SK-N-SH treated with all-trans-retinoic acid at 6 μM for 48 hours (cell line): ENCODE data around the gene FHIT.

Experiments
- CSDC2 ChIP-seq: fragments of 250-450 bp; sonication (Bioruptor Pico); IDR thresholded peaks from 2 replicates; pipeline ENCODE4 v1.5.0; 2020; ENCODE audit warnings: mild to moderate bottlenecking, moderate library complexity
- ESRRG ChIP-seq: fragments of 250-450 bp; sonication (Bioruptor Pico); IDR thresholded peaks from 2 replicates; pipeline ENCODE4 v1.6.1; 2021; ENCODE audit warnings: mild to moderate bottlenecking
- ISL1 ChIP-seq: fragments of 250-450 bp; sonication (Bioruptor Pico); IDR thresholded peaks from 2 replicates; pipeline ENCODE4 v2.1.2; 2022; ENCODE audit warnings: mild to moderate bottlenecking, moderate library complexity
- PPARA ChIP-seq: fragments of 250-450 bp; sonication (Bioruptor Pico); IDR thresholded peaks from 2 replicates; pipeline ENCODE4 v1.5.0; 2020; ENCODE audit warnings: mild to moderate bottlenecking, borderline replicate concordance
- SNAI2 ChIP-seq: fragments of 250-450 bp; sonication (Bioruptor Pico); IDR thresholded peaks from 2 replicates; pipeline ENCODE4 v1.5.0; 2020; ENCODE audit warnings: mild to moderate bottlenecking, moderate library complexity
- TOX ChIP-seq: fragments of 250-450 bp; sonication (Bioruptor Pico); IDR thresholded peaks from 2 replicates; pipeline ENCODE4 v1.8.0; 2021; ENCODE audit warnings: mild to moderate bottlenecking, moderate library complexity, borderline replicate concordance
- ZC3H10 ChIP-seq: fragments of 250-450 bp; sonication (Bioruptor Pico); IDR thresholded peaks from 2 replicates; pipeline ENCODE4 v1.5.1; 2021; ENCODE audit warnings: mild to moderate bottlenecking, moderate library complexity
- ZFP30 ChIP-seq: fragments of 450-650 bp; formaldehyde crosslinking; IDR thresholded peaks from 2 replicates; pipeline ENCODE4 v1.5.0; 2022; ENCODE audit warnings: mild to moderate bottlenecking, moderate library complexity
- TF ChIP-seq, protein P1 (sequence below): fragments of 250-450 bp; sonication (Bioruptor Pico); IDR thresholded peaks from 2 replicates; pipeline ENCODE4 v1.5.1; 2021; ENCODE audit warnings: mild to moderate bottlenecking, moderate library complexity
- TF ChIP-seq, protein P2 (sequence below): fragments of 250-450 bp; sonication (Bioruptor Pico); IDR thresholded peaks from 2 replicates; pipeline ENCODE4 v1.8.0; 2020; ENCODE audit warnings: mild to moderate bottlenecking, moderate library complexity, borderline replicate concordance

DNA sequence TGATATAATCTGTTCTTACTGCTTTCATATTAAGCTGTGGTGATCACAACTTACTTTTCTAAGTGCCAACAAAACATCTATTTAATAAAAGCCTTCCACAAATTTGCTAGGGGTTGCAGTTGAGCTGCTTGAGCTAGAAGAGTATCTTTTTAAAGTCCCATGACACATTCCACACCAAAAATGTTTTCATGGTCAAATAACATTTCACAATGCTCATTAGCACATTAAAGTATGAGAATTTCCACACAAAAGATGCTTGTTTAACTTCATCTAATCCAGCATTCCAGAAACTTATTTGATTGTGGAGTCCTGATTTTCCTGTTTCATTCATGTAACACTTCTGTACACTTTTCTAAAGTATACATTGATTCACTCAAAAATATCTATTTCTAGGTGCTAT, 1325.3 kb downstream of the FHIT start:
- TF ChIP-seq PPARA (CRISPR knock-in tag), result no peak
- TF ChIP-seq ZC3H10 (CRISPR knock-in tag), result no peak
- TF ChIP-seq, protein P1, sequence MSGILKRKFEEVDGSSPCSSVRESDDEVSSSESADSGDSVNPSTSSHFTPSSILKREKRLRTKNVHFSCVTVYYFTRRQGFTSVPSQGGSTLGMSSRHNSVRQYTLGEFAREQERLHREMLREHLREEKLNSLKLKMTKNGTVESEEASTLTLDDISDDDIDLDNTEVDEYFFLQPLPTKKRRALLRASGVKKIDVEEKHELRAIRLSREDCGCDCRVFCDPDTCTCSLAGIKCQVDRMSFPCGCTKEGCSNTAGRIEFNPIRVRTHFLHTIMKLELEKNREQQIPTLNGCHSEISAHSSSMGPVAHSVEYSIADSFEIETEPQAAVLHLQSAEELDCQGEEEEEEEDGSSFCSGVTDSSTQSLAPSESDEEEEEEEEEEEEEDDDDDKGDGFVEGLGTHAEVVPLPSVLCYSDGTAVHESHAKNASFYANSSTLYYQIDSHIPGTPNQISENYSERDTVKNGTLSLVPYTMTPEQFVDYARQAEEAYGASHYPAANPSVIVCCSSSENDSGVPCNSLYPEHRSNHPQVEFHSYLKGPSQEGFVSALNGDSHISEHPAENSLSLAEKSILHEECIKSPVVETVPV, result no peak
- no peak for TF ChIP-seq SNAI2
- TF ChIP-seq, protein P2, sequence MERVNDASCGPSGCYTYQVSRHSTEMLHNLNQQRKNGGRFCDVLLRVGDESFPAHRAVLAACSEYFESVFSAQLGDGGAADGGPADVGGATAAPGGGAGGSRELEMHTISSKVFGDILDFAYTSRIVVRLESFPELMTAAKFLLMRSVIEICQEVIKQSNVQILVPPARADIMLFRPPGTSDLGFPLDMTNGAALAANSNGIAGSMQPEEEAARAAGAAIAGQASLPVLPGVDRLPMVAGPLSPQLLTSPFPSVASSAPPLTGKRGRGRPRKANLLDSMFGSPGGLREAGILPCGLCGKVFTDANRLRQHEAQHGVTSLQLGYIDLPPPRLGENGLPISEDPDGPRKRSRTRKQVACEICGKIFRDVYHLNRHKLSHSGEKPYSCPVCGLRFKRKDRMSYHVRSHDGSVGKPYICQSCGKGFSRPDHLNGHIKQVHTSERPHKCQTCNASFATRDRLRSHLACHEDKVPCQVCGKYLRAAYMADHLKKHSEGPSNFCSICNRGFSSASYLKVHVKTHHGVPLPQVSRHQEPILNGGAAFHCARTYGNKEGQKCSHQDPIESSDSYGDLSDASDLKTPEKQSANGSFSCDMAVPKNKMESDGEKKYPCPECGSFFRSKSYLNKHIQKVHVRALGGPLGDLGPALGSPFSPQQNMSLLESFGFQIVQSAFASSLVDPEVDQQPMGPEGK (CRISPR knock-in tag), result no peak
- no peak for TF ChIP-seq ZFP30 (CRISPR knock-in tag)
- no peak for TF ChIP-seq ESRRG (CRISPR knock-in tag)
- no peak for TF ChIP-seq TOX (CRISPR knock-in tag)
- TF ChIP-seq ISL1, result no peak
- TF ChIP-seq CSDC2, result no peak
